GM21723 (cell line): ENCODE measurements around the gene SGPP2.
A peak's percentile ranks its signal among the peaks of the same experiment; 100 is the strongest.
"Not testable (repeated sequence)": the region's sequence is repeated elsewhere in the genome, so short reads cannot be mapped to it uniquely, and the experiment has no call there.

ENCODE experiments used
- ATAC-seq: cut with Tn5 transposase; IDR thresholded peaks from one replicate; pipeline ENCODE4 v1.9.1; 2021; ENCODE audit warnings: mild to moderate bottlenecking, moderate library complexity; ENCODE audit not compliant: unreplicated experiment

SGPP2 gene, protein sequence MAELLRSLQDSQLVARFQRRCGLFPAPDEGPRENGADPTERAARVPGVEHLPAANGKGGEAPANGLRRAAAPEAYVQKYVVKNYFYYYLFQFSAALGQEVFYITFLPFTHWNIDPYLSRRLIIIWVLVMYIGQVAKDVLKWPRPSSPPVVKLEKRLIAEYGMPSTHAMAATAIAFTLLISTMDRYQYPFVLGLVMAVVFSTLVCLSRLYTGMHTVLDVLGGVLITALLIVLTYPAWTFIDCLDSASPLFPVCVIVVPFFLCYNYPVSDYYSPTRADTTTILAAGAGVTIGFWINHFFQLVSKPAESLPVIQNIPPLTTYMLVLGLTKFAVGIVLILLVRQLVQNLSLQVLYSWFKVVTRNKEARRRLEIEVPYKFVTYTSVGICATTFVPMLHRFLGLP

DNA sequence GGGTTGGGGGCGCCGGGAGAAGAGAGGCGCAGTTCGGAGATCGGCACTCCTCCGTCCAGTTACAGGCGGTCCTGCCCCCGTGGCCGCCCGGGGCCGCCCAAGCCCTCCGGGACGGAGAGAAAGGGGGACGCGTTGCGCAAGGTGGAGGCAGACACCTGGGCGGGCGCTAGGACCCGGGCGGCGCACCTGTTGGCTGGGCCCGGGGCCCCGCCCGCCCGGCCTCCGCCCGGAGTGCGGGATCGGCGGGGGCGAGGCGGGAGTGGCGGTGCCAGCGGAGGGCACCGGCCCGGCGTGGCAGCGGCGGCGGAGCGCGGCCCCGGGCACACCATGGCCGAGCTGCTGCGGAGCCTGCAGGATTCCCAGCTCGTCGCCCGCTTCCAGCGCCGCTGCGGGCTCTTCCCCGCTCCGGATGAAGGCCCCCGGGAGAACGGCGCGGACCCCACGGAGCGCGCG is at the start of gene SGPP2:
SGPP2 (plus strand) TSS at position 268 of the 453 bp plus-strand sequence; CDS start at position 328, 60 bp downstream.
- peak; percentile 39 for ATAC-seq

GRCh38 chr2:222375798-222376197 is 48.5 kb upstream of the SGPP2 start:
- ATAC-seq: no peak

DNA sequence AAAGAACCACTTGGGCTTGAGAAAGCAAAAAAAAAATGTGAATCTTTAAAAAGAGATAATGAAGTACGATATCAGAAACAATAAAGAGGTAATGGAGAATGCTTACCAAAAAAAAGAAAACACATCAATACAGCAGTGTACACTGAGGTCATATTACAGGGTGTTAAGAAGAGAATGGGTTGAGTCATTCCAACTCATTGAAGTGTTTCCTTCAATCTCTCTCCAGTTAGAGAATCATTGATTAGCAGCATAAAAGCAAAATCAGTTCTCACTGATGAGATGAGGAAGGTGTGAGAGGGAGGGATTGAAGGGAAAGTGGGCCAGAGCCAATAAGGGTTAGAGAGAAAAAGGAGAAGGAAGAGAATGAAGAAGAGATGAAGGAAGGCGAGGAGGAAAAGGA is 43.9 kb upstream of the SGPP2 start:
- no peak for ATAC-seq

DNA sequence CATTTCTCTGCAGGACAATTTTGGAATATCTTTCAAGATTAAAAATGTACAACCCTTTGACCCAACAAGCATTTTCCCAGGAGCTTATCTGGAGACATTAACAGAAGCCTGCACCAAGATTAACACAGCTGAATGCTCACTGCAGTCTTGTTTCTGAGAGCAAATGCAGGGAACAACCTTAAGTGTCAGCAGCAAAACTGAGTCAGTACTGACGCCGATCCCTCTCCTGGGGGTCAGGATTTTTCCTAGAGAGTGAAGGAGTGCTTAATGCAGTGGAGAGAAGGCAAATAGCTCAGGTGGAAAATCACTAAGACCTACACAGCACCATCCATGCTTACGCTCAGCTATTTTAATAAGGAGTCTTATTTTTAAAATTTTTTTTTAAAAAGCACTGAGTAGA is 42.8 kb upstream of the SGPP2 start:
- ATAC-seq: no peak

DNA sequence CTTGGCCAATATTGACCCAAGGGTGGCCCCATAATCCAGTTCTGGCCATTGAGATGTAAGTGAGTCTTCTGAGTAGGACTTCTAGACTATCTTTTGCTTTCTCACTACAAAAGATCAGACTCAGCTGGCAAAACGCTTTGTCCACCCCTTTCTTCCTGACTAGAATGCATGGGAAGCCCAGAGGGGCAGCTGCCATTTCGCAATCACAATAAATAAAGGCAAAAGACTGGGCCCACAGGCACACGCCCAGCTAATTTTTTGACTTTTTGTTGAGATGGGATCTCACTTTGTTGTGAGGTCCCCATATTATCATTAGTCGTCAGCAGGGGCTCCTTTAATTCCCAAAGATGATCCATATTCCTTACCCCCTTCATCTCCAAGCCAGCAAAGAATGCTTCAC is 41.1 kb upstream of the SGPP2 start:
- no peak for ATAC-seq

DNA sequence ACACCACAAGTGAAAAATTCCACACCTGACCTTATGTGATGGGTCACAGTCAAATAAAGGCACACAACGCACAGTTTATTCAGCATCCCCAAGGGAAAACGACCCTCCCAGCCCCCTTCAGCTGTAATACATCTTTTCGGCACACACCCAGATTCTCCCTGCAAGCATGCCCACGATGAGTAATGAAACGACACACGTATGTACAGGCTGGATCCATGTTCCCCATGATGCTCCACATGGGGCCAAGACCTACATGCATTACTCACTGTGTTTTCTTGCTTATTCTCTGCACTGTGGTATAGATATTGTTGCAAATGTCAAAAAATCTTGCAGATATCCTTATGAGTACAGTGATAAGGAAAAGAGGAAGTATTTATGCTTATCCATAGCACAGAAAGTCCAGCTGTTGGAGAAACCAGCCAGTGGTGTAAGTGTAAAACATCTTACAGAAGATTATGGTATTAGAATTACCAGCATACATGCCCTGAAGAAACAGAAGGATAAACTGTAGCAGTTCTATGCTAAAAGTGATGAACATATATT is 32.5 kb upstream of the SGPP2 start:
- no peak for ATAC-seq

GRCh38 chr2:222393733-222394267 is 30.5 kb upstream of the SGPP2 start:
- no peak for ATAC-seq

- no peak for ATAC-seq
Observed at GRCh38 chr2:222398446-222398885, 25.9 kb upstream of the SGPP2 start.

GRCh38 chr2:222399038-222399783 is 25.1 kb upstream of the SGPP2 start:
- ATAC-seq: no peak

DNA sequence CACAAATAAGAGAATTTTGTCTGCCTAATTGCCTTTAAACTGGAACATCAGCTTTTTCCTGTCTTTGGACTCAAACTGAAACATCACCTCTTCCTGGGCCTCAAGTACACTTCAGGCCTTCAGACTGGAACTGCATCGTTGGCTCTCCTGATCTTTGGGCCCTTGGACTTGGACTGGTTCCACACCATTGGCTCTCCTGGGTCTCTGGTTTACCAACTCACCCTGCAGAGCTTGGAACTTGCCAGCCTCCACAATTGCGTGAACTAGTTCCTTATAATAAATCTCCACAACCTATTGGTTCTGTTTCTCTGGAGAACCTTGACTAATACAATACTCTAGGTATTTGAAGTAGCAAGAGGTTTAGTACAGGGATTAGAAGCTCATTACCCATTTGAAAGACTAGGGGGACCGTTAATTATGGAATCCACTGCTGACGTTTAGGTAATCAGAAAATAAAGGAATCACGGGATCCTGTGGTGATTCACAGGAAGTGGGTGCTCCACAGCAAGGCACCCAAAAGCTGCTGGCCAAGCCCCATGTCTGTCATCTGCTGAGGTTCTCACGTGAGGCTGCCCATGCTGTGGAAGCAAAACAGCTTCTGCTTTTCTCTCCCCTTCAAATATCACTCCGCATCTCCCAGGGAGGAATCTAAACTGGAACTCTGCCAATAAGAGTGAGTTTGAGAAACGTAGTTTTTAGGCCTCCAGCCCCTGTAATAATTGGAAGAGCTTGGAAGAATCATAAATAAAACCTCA is 20.0 kb upstream of the SGPP2 start:
- no peak for ATAC-seq

DNA sequence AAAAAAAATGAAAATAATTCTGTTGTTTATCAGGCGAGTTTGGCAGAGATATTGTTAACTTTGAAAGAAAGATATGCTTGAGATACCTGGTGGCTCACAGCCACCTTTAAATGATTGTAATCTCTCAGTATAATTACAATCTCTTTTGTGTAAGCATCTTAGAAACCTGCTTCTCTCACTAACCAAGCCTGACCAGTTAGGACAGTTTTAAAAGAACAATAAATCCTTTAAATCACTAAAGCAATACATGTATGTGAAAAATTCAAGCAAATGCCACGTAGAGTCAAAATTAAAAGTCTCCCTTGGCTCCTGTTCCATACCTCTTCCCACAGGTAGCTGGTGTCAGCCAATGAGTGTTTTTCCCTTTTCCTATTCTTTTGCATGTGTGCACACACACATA is 15.7 kb upstream of the SGPP2 start:
- ATAC-seq: no peak

DNA sequence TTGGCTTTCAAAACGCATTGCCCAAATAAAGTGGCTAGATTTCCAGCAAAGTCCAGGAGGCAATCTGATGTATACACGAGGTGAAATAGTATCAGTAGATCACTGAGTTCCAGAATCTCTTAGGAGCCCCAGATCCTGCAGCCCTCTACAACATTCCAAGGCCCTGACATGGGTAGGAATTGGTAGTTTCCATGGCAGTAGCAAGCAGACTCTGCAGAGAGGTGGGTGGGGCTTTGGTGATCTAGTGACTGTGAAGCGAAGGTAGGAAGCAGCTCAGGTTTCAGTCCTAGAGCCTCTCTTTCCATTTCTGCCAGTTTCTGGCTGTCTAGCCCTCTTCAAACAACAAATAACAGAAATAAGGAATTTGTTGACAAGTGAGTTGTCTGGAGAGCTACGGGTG is 13.8 kb upstream of the SGPP2 start:
- no peak for ATAC-seq

GRCh38 chr2:222412334-222412733 is 12.0 kb upstream of the SGPP2 start:
- not testable (repeated sequence) for ATAC-seq

GRCh38 chr2:222413295-222413911 is 10.9 kb upstream of the SGPP2 start:
- ATAC-seq: no peak

GRCh38 chr2:222418739-222419138 is 5.6 kb upstream of the SGPP2 start:
- no peak for ATAC-seq

GRCh38 chr2:222420508-222420907 is 3.8 kb upstream of the SGPP2 start:
- no peak for ATAC-seq

- ATAC-seq: no peak
Observed at GRCh38 chr2:222421626-222422025, 2.7 kb upstream of the SGPP2 start.

GRCh38 chr2:222423186-222423585 is 1.2 kb upstream of the SGPP2 start:
- no peak for ATAC-seq

- peak; percentile 29 for ATAC-seq
Observed at GRCh38 chr2:222423632-222424275, 589 bp upstream of the SGPP2 start.
